ENCODE results near the gene PSMG4.

Gene PSMG4

GRCh38 chr6:3304500-3305215, 45.9 kb downstream of the PSMG4 start:
- no peak for DNase-seq (ENCODE audit: insufficient read length, low spot score)
- FAIRE-seq: no peak

GRCh38 chr6:3305216-3305565, 46.4 kb downstream of the PSMG4 start:
- no peak for FAIRE-seq
- DNase-seq (ENCODE audit: insufficient read length, low spot score): no peak

- FAIRE-seq: no peak
- no peak for DNase-seq (ENCODE audit: insufficient read length, low spot score)
Observed at GRCh38 chr6:3305831-3306230, 47.1 kb downstream of the PSMG4 start.

- DNase-seq (ENCODE audit: insufficient read length, low spot score) (no peak), FAIRE-seq (no peak)
Observed at GRCh38 chr6:3306848-3307247, 48.1 kb downstream of the PSMG4 start.

- FAIRE-seq: no peak
- no peak for DNase-seq (ENCODE audit: insufficient read length, low spot score)
Observed at GRCh38 chr6:3307436-3307835, 48.7 kb downstream of the PSMG4 start.

DNA sequence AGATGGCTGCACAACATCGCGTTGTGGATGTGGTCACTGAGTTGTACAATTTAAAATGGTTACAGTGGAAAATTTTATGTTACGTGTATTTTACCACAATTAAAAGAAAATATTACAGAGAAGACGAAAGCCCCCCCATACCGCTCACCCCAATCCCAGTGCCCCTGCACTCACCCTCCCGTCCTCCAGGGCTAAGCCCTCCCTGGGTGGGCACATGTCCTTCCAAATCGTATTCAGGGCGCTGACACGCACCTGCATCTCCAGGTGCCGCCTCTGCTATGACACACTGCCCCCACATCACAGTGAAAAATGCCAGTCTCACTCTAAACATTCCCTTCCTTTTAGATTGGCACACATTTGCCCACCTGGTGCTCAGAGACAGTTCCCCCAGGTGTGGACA, 49.4 kb downstream of the PSMG4 start:
- FAIRE-seq: no peak
- DNase-seq (ENCODE audit: insufficient read length, low spot score): no peak

- no peak for FAIRE-seq
- DNase-seq (ENCODE audit: insufficient read length, low spot score): no peak
Observed at GRCh38 chr6:3309391-3310050, 50.8 kb downstream of the PSMG4 start.

GRCh38 chr6:3310051-3310448, 51.3 kb downstream of the PSMG4 start:
- FAIRE-seq (no peak), DNase-seq (ENCODE audit: insufficient read length, low spot score) (no peak)

GRCh38 chr6:3310703-3311102, 52.0 kb downstream of the PSMG4 start:
- FAIRE-seq: no peak
- no peak for DNase-seq (ENCODE audit: insufficient read length, low spot score)

GRCh38 chr6:3311826-3312225, 53.1 kb downstream of the PSMG4 start:
- DNase-seq (ENCODE audit: insufficient read length, low spot score) (no peak), FAIRE-seq (no peak)

DNA sequence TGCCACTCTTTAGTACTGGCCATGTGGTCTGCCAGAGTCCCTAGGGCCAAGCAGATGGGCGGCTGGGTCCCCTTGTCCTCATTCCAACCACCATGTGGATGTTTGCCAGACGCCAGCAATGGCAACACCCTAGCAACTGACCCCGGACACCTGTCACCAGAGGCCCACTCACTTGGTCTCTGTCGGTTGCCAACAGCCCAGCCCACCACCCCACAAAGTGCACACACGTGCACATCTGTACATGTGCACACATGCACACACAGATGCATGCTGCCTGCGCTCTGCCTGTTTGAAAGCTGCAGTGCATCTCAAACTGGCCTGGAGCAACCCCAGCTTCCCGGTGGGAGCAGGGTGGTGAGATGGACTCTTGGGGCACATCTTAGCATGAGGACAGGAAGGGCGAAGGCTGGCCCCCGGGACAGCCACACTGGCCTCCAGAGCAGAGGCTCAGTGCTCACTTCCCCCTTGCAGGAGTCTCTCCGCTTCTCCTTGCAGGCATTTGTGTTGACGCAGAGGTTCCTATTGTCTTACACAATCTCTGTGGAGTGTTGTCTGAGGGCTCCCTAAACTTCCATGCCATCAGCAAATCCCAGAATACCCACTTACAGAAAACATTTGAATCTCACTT, 54.0 kb downstream of the PSMG4 start:
- FAIRE-seq: peak; percentile 16
- no peak for DNase-seq (ENCODE audit: insufficient read length, low spot score)

DNA sequence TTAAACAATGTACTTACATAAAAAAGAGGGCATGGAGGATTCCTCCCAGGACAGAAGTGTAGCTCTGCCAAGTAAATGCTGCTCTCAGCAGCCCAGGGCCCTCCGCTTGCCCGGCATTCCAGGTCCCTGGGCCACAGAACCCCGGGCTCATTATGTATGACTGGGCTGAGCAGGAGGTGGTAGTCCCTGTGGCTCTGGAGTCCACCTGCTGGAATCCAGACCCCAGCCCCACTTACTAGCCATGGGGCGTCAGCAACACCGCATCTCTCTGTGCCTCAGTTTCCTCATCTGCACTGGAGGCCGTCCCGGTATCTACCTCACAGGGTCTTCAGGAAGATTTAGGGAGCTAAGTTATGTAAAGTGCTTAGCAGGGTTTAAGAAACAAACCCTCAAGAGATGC, 55.4 kb downstream of the PSMG4 start:
- no peak for FAIRE-seq
- DNase-seq (ENCODE audit: insufficient read length, low spot score): no peak

GRCh38 chr6:3314621-3315467, 56.1 kb downstream of the PSMG4 start:
- DNase-seq (ENCODE audit: insufficient read length, low spot score) (no peak), FAIRE-seq (no peak)

DNA sequence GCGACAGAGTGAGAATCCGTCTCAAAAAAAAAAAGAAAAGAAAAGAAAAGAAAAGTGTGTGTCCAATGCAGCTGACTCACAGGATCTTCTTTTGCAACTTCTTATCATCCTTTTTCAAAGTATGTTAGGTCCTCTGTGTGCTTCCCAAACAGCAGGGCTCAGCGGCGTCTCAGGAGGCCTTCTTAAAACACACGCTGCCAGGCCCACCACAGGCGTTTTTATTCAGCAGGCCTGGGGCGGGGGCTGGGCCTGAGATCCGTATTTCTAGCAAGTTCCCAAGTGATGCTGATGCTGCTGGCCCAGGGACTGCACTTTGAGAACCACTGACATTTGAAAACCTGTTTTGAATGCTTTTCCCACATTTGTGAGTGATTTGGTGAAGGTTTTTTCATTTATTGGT, 57.1 kb downstream of the PSMG4 start:
- no peak for DNase-seq (ENCODE audit: insufficient read length, low spot score)
- FAIRE-seq: no peak

GRCh38 chr6:3316331-3316730, 57.6 kb downstream of the PSMG4 start:
- DNase-seq (ENCODE audit: insufficient read length, low spot score) (no peak), FAIRE-seq (no peak)

- FAIRE-seq: no peak
- no peak for DNase-seq (ENCODE audit: insufficient read length, low spot score)
Observed at GRCh38 chr6:3316818-3317217, 58.1 kb downstream of the PSMG4 start.
